ENCODE data around the gene RANBP17. TPM values are rescaled to one million over a fixed set of nuclear protein-coding genes. Genes with fewer than 3 reads are reported as not detected.

The RANBP17 gene
- polyA plus RNA-seq, 1 donor from 2014 or later, result 25.5 TPM

DNA sequence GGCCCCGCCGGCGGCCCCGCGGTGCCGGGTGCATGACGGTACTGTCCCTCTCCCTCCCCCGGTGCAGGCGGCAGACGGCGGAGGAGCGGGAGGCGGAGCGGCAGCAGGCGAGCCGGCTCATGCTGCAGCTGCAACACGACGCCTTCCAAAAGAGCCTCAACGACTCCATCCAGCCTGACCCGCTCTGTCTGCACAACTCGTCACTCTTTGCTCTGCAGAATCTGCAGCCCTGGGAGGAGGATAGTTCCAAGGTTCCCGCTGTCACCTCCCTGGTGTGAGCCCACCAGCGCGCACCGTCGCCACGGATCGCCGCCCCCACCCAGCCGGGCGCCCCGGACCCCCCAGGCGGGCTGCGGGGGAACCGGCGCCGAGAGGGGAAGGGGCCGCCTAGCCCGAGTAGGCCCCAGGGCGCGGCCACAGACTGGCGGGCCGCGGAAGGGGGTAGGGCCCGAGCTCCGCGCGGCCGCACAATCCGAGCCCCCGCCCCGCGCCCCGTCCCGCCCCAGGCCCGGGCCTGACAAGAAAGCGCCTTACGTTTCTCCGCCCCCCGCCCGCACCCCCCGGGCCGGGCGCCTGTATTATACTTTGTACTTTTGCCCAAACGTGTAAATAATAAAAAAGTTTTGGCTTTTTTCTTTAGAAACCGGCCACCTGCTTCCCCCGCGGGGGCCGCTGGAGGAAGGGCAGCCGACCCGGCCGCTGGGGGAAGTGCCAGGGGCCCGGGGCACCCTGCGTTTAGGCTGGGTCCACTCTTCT, 449.7 kb downstream of the RANBP17 start:
- no peak overlapping the region for H3K9ac ChIP-seq (ENCODE audit: low read length)
- TF ChIP-seq, protein P1, sequence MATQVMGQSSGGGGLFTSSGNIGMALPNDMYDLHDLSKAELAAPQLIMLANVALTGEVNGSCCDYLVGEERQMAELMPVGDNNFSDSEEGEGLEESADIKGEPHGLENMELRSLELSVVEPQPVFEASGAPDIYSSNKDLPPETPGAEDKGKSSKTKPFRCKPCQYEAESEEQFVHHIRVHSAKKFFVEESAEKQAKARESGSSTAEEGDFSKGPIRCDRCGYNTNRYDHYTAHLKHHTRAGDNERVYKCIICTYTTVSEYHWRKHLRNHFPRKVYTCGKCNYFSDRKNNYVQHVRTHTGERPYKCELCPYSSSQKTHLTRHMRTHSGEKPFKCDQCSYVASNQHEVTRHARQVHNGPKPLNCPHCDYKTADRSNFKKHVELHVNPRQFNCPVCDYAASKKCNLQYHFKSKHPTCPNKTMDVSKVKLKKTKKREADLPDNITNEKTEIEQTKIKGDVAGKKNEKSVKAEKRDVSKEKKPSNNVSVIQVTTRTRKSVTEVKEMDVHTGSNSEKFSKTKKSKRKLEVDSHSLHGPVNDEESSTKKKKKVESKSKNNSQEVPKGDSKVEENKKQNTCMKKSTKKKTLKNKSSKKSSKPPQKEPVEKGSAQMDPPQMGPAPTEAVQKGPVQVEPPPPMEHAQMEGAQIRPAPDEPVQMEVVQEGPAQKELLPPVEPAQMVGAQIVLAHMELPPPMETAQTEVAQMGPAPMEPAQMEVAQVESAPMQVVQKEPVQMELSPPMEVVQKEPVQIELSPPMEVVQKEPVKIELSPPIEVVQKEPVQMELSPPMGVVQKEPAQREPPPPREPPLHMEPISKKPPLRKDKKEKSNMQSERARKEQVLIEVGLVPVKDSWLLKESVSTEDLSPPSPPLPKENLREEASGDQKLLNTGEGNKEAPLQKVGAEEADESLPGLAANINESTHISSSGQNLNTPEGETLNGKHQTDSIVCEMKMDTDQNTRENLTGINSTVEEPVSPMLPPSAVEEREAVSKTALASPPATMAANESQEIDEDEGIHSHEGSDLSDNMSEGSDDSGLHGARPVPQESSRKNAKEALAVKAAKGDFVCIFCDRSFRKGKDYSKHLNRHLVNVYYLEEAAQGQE (IDR thresholded peaks at IDR 0.05; ENCODE audit: borderline replicate concordance), result no peak
- TF ChIP-seq MXI1 (conservative IDR thresholded peaks at IDR 0.05; ENCODE audit: poor library complexity, severe bottlenecking), result no peak
- TF ChIP-seq POLR2AphosphoS5 (IDR thresholded peaks at IDR 0.05), result peak; percentile 86
- peaks cover 100% of the 10 kb centered on the region for H3K27me3 ChIP-seq (ENCODE audit: insufficient read depth, low read depth, low read length)
- H3K27ac ChIP-seq (ENCODE audit: low read length), result no peak overlapping the region
- H3K9me2 ChIP-seq (ENCODE audit: insufficient read depth, low read length), result no peaks in the 10 kb centered on the region
- no peak overlapping the region for H2AFZ ChIP-seq (ENCODE audit: low read depth, low read length)
- H3F3A ChIP-seq (ENCODE audit: insufficient read depth, low read length, poor library complexity, severe bottlenecking), result no peaks in the 10 kb centered on the region
- H4K20me1 ChIP-seq (ENCODE audit: insufficient read depth), result no peaks in the 10 kb centered on the region
- H3K4me2 ChIP-seq (ENCODE audit: low read length), result no peak overlapping the region
- no peaks in the 10 kb centered on the region for H3K36me3 ChIP-seq (ENCODE audit: insufficient read depth, low read length)
- no peaks in the 10 kb centered on the region for H3K79me2 ChIP-seq (replicated peaks; ENCODE audit: insufficient read depth, low read length)
- peaks cover 4% of the 10 kb centered on the region for H3K9me3 ChIP-seq (ENCODE audit: low read length)
- H3K4me3 ChIP-seq (ENCODE audit: low read length), result peak overlapping the region; percentile 33

DNA sequence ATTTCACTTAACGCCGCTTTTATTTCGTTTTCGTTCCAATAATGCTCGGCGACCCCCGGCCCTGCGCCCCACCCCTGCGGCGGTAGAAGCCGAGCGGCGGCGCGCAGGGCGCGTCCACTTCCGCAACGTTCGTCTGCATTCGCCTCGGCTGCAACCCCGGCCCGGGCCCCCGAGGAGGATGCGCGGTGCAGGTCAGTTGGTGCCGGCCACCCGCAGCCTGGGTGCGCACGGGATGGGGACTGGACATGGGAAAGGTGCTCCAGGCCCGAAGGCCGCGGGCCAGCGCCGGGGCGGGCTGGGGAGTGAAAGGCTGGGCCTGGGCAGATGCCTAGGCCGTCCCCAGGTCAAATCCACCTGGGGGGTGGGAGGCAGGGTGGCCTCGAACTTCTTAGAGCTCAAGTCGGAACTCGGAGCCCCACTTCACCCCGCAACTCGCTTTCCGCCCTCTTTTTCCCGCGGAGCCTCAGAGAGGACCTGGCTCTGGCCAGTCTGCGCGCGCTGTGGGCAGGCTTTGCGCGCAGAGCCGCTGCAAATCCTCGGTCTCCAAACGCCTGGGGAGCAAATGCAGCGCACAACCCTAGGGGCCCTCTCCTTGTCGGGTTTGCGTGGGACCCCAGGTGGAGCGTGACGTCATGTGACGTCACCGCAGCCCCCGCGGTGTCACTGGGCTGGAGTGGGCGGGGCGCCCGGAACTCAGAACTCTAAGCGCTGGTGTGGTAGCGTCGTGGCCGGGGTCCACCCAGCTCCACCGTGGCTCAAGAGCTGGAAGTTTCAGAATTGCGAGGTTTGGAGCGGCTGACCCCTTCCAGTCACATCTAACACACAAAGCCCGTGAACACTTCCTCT, 450.5 kb downstream of the RANBP17 start:
- no peaks in the 10 kb centered on the region for H3K36me3 ChIP-seq (ENCODE audit: insufficient read depth, low read length)
- H3K27me3 ChIP-seq (ENCODE audit: insufficient read depth, low read depth, low read length), result peaks cover 100% of the 10 kb centered on the region
- no peak overlapping the region for H3K4me3 ChIP-seq (ENCODE audit: low read length)
- H3F3A ChIP-seq (ENCODE audit: insufficient read depth, low read length, poor library complexity, severe bottlenecking), result no peaks in the 10 kb centered on the region
- no peak overlapping the region for H3K4me2 ChIP-seq (ENCODE audit: low read length)
- no peaks in the 10 kb centered on the region for H4K20me1 ChIP-seq (ENCODE audit: insufficient read depth)
- peaks cover 4% of the 10 kb centered on the region for H3K9me3 ChIP-seq (ENCODE audit: low read length)
- no peak overlapping the region for H2AFZ ChIP-seq (ENCODE audit: low read depth, low read length)
- no peak overlapping the region for H3K27ac ChIP-seq (ENCODE audit: low read length)
- TF ChIP-seq, protein P2, sequence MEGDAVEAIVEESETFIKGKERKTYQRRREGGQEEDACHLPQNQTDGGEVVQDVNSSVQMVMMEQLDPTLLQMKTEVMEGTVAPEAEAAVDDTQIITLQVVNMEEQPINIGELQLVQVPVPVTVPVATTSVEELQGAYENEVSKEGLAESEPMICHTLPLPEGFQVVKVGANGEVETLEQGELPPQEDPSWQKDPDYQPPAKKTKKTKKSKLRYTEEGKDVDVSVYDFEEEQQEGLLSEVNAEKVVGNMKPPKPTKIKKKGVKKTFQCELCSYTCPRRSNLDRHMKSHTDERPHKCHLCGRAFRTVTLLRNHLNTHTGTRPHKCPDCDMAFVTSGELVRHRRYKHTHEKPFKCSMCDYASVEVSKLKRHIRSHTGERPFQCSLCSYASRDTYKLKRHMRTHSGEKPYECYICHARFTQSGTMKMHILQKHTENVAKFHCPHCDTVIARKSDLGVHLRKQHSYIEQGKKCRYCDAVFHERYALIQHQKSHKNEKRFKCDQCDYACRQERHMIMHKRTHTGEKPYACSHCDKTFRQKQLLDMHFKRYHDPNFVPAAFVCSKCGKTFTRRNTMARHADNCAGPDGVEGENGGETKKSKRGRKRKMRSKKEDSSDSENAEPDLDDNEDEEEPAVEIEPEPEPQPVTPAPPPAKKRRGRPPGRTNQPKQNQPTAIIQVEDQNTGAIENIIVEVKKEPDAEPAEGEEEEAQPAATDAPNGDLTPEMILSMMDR (IDR thresholded peaks at IDR 0.05; ENCODE audit: poor library complexity, severe bottlenecking), result no peak
- TF ChIP-seq EZH2 (IDR thresholded peaks at IDR 0.05; ENCODE audit: borderline replicate concordance, insufficient read depth, low read length, poor library complexity, severe bottlenecking) (peak; percentile 78), TAF1 (IDR thresholded peaks at IDR 0.05; ENCODE audit: low read depth) (no peak), RAD21 (conservative IDR thresholded peaks at IDR 0.05) (no peak), MXI1 (conservative IDR thresholded peaks at IDR 0.05; ENCODE audit: poor library complexity, severe bottlenecking) (no peak), POLR2AphosphoS5 (IDR thresholded peaks at IDR 0.05) (peak; percentile 33), EP300 (conservative IDR thresholded peaks at IDR 0.05; ENCODE audit: poor library complexity, severe bottlenecking) (no peak)
- TF ChIP-seq, protein P1 (IDR thresholded peaks at IDR 0.05; ENCODE audit: borderline replicate concordance), result no peak
- no peaks in the 10 kb centered on the region for H3K9me2 ChIP-seq (ENCODE audit: insufficient read depth, low read length)
- H3K9ac ChIP-seq (ENCODE audit: low read length), result no peak overlapping the region
- no peaks in the 10 kb centered on the region for H3K79me2 ChIP-seq (replicated peaks; ENCODE audit: insufficient read depth, low read length)
